Activated effector memory CD4-positive, alpha-beta T cell treated with anti-CD3 and anti-CD28 coated beads, Interleukin-2, amount 50 U/mL, for 16 hours (primary cell): ENCODE measurements around the gene CXCL12.
A peak's percentile ranks its signal among the peaks of the same experiment; 100 is the strongest.

Source experiments
- DNase-seq: peaks from one replicate; pipeline ENCODE4 v3.0.0-alpha.2; 2020

Gene CXCL12

DNA sequence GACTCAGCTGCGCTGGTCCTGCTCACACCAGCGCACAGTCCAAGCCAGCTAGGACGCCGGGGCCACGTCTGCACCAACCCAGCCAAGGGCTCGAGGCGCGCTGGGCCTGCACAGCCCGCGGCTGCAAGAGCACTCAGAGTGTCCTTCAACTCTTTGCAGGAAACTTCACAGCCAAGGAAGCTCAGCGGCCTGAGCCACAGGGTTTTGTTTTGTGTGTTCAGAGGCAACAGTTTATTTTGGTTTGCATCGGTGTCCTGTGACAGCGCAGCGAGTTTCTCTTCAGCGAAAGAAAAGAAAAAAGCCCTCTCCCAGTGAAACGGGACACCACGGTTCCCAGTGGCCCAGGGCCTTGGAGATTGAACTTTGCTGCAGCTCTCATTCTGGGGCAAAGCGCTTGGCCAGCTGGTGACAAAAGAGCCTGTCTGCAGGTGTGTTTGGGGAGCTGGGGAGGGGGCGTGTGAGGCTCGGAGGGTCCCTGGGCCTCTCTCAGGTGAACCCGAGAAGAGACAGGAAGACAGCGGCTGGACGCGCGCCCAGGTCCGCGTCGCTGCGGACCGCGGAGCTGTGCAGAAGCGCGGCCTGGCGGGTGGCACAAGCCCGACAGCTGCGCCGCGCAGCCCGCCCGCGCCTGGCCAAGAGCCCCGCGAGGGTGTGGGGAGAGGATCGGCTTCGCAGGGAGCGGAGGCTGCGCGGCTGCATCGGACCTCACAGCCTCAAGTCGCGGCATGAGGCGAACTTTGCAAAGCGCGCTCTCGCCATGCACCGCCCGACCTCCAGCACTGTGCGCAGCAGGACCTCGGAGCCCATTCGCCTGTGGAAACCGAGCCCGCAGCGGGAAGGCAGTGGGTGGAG lies 922 bp downstream of the CXCL12 start:
- DNase-seq = peak; percentile 49

DNA sequence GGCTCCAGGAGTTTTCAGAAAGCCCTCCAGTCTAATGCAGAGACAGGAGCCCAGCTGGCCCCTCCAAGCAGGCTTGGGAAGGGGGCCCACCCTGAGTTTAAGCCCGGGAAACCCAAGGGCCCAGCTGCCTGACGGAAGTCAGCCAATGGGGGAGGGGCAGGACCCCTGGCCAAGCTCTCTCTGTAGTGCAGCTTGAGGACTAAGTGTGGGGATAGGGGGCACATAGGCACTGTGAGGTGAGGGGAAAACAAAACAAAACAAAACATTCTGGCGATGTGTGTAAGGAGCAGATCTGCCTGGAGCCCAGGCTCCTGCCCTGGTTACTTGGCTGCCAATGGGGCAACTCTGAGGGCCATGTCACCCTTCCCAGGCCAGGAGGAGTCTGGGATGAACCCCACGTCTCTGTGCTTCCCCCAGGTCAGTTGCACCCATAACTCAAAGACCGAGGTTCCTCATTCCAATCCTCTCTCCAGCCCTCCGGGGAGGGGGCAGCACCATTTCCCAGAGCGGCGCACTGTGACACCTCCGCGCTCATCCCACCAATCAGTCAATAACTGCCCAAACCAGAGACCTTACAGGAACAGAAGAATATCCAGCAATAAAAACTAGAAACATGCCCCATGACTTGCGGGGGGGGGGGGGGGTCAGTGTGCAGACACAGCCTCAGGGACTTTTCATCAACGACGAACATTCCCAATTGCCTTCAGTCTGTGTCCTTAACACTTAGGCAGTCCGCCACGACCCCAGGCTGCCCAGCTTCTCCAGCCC lies 1.7 kb downstream of the CXCL12 start:
- DNase-seq = peak; percentile 31

DNA sequence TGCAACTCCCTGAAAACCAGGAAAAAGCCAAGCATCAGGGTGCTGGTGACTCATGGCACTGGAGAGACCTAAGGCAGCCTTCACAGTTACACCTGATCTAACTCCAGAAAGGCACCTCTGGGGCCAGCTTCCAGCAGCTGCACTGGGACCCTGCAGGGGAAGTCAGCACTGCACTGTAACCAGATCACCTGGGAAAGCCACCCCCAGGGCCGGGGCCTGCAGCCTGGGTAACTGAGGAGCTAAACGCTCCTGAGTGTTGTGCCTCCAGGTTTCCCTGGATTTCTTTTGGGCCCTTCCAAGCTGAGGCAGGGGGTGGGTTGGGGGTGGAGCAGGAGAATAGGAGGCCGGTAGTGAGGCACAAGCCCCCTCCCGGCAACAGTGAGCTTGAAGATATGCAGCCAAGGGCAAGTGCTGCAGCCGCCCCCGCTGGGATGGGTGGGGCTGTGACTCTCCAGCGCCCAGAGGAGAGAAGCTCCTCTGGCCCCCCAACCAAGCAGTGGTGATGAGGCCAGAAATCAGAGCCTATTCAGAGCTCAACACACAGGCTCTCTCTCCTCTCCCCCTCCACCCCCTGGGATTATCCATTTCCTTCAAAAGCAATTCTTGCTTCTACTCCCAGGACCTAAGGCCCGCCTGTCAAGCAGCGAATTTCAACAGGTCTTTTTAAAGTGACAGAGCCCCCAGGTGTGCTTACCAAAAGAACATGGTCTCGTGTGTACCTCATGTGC lies 2.6 kb downstream of the CXCL12 start:
- peak; percentile 55 for DNase-seq

DNA sequence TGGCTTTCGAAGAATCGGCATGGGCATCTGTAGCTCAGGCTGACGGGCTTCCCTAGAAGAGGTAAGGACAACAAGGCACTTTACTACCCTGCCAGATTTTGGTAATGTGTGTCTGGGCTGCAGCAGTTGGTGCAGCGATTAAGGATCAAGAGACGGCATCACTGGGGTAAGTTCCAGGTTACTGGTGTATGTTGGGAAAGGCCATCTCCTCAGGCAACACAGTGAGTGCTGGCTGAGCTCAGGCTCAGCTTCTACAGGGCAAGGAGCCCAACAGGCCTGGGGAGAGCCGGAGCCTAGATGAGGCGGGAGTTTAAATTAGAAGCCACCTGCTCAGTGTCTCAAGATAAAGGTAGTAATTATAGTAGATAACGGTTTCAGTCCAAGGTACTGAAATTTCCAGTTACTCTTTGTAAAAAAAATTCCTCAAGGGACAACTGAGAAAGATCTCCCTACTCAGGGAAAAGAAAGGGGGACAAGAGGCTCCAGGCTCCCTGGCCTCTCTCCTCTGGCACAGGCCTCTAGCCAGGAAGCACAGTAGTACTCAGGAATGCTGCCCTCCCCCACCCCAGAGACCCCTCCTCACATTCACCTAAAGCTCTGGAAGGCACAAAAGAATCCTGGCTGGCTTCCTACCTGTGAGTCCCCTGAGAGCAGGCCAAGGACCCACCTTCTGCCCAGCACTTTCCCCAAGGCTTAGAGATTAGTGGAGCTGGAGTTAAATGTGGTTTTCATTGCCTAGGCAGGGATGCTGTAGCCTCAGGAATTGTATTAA lies 3.9 kb downstream of the CXCL12 start:
- DNase-seq = peak; percentile 57

DNA sequence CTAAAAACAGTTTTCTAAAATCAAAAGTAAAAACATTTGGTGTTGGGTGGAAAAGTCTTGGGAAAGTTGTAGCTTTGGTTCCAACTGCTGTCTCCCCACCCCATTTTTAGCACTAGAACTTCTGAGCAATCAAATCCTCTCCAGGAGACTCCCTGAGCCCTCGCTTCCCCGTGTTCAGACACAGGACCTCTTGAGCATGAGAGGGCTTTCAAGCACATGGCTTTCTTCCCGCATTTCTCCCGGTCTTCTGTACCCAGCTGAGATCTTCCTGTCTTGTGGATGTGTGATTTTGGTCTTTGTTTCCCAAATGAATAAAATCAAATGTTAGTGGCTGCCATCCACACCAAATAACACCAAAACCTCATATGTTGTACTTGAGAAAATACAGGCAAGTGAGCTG lies 5.0 kb downstream of the CXCL12 start:
- no peak for DNase-seq

DNA sequence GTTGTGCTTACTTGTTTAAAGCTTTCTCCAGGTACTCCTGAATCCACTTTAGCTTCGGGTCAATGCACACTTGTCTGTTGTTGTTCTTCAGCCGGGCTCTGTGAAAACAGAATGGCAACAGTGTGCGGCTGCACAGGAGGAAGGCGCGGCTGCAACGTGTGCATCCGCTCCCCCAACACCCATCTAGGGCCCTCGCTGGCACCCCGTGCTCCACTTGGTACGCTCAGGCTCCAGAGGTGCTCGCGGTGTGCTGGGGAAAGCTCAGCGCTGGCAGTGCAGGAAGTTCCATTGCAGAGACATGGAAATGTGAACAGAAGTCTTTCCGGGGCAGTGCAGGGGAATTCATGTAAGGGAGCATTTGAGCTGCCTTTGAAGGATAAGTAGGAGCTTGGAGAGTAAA lies 6.3 kb downstream of the CXCL12 start:
- DNase-seq = peak; percentile 19

DNA sequence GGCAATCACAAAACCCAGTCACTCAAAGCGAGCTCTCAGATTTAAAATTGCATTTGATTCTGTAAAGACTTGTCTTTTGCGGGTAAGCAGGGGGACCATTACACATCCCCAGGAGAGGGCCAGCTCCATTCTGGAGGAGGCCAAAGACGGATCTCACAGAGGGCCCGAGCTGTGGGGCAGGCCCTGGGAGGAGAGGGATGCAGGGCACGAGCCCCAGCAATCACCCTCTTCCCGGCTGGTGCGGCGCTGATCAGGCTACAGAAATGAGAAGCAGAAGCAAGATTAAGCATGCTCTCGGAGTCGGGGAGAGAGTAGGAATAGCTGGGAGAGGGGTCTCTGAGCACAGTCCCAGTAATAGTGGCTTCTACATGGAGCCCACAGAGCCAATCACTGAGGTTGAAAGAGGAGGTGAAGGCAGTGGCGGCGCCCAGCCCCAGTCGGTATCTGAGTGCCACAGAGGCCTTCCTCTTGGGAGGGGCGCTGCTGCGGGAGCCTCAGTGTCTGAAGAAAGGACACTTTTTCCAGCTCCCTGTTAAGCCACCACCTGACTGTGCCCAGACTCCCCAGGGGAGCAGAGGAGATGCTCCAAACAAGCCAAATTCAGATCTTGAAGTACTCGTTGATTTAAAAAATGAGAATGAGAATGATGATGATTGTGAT lies 7.1 kb downstream of the CXCL12 start:
- DNase-seq = no peak

DNA sequence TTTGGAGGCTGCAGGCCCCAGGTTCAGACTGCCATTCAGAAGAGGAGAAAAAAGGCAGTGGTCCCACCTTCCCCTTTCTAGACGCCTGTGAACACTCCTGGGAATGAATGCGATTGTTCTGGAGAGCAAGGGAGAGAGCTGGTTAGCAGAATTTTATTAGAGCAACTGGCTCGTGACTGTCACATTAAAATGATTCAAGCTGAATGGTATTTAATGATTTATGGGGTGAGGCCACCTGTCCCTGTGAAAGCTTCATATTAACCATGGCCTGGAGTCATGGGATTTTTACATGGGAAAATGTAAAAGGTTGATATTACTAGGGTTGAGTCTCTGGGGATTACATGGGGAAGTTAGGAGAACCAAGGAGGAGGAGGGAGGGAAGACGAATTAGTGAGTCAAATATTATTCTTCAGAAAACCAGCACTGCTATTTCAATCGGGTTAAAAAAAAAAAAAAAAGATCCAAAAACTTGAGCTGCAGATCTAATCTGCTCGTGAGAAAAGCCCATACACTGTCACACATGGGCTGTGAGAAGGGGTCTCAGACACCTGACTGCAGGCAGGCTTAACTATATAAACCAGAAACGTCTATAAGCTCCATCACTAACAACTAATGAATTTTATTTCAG lies 8.3 kb downstream of the CXCL12 start:
- no peak for DNase-seq

DNA sequence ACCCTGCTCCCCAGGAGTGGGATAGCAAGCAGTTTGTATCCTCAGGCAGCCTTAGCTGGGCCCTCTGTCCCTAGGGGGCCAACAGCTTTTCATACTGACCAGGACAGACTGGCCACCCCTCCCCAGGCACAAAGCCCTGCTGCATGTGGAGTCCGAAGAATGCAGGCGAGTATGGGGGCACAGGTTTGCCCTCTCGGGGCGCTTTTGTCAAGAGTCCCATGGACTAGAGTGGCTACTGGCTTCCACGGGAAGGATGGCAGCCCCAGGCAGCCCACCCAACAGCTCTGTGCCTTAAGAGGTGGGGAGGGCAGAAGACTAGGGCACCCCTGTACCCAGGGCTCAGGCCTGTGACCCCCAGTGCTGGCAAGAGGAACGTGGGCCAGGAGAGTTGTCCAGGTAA lies 10.7 kb downstream of the CXCL12 start:
- no peak for DNase-seq

DNA sequence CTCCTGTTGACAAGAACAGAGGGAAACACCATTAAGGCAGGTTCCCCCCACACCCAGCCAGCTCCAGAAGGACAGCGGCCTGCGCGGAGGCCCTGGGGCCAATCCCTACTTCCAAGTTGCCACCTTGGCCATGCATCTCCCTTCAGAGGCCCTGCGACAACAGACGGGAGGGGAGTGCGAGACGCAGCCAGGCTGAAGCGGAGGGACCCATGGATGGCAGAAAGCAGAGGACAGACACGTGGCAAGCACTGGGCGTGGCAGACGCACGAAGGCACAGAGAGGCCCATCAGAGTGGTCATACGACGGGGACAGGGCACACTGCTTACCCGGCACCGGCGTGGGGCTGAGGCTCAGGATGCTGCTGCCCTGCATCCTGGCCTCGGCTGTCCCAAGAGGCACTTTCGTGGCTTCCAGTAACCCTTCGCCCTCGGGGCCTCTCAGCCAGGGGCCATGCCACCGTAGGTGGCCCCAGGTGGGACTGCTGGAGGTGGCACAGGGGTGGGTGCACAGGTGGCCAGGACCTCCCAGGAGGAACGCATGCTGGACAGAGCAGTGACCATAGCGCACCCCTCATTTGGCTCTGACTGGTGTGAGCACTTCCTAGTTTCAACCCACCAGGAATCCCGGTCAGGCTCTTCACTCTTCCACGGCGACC lies 11.4 kb downstream of the CXCL12 start:
- no peak for DNase-seq

DNA sequence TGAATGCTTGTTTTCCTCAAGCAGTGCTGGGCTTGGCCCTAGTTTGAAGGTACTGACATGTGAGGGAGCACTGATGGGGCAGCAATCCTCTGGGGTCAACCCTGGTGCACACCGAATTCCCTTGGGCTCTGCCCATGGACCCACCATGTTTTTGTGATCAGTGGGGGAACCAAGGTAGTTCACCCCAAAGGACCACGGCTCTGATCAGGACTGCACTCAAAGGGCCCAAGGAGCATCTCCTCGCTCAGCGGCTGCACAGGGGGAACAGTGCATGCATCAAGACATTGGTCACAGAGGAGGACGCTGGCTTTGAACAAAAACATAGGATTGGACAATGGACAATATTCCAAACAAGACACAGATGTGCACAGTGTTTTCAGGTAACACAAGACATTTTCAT lies 12.7 kb downstream of the CXCL12 start:
- DNase-seq = no peak

DNA sequence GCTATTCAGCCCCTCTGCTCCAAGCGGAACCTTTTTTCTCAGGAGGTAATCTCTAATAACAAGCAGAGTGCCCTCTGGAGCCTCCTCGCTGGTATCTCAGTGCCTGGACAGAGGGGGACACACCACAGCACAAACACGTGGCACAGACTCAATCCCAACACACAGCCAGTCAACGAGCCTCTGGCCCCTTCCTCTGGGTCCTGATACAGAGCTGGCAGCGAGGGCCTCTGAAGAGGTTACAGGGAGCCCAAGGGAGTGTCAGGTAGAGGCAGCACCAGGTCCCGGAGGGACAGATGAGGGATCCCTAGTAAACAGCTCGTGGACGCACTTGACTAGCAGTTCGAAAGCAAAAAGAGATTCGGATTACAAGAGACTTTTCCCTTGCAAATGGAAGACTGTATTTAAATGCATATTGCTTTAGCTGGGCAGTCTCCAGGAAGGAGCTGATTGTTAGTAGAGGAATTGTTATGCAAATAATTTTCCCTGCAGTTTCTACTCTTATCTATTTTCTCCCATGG lies 14.1 kb downstream of the CXCL12 start:
- DNase-seq = no peak

DNA sequence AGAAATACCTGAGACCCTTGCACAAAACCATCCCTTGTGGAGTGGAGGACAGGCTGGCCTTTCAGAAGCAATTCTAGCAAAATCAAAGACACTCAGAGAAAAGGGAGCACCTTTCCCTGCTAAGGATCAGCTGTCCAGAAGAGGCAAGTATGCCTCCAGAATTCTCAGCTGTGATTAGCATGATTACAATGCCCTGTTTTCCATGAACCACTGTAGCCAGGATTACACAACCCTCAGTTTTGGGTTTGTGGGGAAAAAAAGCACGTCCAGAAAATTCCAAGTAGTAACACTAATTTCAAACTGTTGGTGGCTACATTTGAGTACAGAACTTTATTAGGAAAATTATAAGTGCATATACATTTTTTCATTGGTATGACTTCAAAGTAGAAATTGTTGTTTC lies 15.0 kb downstream of the CXCL12 start:
- DNase-seq = no peak

DNA sequence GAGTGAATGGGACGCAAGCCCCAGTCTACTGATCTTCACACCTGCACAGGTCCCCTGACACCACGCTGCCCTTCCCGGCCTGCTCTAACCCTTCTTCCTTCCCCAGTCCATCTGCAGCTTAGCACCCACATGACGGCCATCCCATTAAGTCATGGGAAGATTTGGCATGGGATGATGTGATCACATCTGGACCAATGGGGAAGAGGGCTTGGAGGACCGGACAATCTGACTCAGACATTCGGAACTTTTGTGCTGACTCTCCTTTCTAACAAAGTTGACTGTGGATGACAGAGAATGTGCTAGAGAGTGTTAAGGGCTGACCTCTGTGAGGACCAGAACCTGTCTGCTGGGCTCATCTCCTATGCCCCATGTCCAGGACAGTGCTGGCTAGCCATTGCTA lies 15.6 kb downstream of the CXCL12 start:
- no peak for DNase-seq

DNA sequence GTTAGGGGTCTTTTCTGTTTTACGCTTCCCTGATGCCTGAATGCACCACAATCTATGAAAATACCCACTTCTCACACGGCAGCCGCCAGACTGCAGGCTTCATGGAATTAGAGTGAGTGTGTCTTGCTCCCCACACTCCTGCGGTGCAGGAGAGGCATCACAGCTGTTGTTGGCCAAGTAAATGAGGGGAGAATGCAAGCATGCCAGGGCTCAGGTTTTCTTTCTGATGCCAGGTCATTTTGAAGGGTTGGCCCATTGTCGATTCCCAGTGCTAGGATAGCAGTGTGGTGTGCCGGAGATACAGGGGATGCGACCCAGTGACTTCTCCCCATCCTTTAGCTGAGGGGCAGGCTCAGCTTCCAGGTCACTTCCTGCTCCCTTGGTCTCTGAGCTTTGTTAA lies 16.3 kb downstream of the CXCL12 start:
- no peak for DNase-seq

DNA sequence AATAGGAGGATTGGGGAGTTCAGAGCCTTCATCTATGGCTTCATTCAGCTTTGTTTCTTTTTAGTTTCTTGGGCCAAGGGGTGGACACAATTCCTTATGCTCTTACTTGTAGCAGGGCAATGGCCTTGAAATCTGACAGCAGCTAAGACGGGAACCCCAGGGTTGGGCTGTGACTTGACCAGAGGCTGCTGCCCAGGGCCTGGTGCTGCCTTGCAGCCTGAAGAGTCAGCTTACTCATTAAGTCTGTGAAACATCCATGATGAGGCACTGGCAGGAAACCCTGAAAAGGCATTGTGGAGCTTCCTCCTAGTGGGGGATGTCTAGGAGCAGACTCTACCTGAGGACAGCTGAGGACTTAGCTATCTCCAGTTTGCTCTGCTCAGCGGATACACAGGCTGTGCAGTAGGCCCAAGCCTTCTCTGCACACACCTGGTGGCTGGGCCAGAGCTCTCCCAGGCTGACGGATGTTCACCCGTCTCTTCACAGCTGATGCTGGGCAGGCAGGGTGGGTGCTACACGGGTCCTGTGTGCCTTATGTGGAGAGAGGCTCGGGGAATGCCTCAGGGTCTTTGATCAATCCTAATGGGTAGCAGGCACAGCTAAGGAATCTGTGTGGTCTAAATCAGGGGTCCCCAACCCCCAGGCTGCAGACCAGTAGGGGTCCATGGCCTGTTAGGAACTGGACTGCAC lies 17.8 kb downstream of the CXCL12 start:
- no peak for DNase-seq

DNA sequence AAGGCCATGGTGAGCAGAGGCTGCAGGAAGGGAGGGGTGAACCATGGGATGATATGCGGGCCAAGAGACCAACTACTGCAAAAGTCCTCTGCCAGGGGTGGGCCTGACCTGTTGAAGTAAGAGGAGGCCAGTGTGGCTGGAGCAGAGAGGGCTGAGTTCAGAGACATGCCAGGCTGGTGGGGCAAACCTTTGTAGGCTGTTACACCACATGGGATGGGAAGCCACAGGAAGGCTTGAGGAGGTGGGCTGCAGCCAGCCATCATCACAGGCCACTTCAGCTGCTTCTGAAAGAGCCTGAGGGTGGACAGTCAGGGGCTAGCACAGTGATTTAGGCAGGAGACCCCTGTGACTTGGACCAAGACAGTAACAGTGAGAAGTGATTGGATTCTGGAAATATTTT lies 20.3 kb downstream of the CXCL12 start:
- DNase-seq = no peak

DNA sequence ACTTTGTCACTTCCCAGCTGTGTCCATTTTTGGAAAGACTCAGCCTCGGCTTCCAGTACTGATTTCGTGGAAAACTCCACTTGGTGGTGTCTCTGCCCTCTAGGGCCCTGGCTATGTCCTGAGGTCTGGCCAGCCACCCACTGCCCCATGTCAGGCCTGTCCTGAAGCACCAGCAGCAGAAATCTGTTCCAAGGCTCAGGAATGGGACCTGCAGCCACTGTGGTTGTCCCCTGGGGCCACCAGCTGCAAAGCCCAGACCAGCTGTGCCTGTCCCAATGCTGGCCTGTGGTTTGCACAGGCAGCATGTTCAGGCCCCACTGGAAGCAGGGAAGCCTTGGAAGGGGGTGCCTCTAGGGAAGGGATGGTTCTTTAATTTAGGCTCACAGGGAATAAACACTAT lies 21.2 kb downstream of the CXCL12 start:
- DNase-seq = no peak

DNA sequence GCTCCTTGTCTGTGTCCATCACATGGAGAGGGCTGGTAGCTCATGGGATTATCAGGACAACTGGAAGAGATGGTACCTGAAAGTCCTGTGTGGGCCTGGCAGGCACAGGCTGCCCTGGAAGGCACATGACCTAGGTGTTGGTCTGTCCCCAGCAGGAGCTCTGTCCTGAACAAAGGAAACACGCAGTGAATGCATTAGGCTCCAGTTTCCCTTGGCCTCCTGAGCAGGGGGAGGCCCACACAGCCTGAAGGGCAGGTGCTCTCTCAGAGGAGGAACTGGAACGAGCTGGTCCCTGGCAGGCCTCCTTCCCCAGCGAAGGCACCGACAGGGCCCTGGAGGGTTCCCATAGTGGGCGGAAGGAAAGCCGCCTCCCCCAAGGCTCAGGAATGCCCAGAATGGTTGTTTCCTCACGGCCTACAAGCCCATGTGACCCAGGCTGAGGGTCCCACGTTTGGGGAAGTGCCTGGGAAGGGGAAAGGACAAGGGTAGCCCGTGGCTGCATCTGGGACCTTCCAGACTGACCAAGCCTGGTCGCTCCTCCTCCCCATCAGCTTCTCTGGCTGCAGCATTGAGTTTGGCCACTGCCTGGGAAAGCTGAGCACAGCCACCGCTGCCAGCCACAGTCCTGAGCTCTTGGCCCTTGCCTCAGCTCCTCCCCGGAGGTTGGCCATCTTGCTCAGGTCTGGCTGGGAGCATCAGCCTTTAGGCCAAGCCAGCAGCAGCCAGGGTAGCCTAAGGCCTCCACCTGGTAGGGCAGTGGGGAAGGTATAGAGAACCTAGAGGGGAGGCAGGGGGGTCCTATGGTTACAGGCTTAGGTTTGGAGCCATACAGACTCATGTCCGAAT lies 21.8 kb downstream of the CXCL12 start:
- no peak for DNase-seq
